Activated CD8-positive, alpha-beta T cell treated with anti-CD3 and anti-CD28 coated beads for 36 hours (primary cell): ENCODE measurements around the gene CMAS. TPM values are rescaled to one million over a fixed set of nuclear protein-coding genes. Genes with fewer than 3 reads are reported as not detected.

Source experiments
- ATAC-seq: fragments of 200-7000 bp; cut with Tn5 transposase; one replicate; pipeline ENCODE4 v1.10.0; 2021; ENCODE audit warnings: mild to moderate bottlenecking, moderate library complexity
- CTCF ChIA-PET: fragments of 350-600 bp; sonication (Branson Sonifier 250); formaldehyde crosslinking; loops from one replicate; lab custom pipeline; 2021; ENCODE audit warnings: antibody characterized with exemption; lab: Charles Lee
- POLR2A ChIA-PET: fragments of 350-600 bp; sonication (Branson Sonifier 250); formaldehyde crosslinking; loops from one replicate; lab custom pipeline; 2021; ENCODE audit warnings: antibody characterized with exemption; lab: Charles Lee
- DNase-seq: peaks from one replicate; pipeline ENCODE4 v3.0.0-alpha.2; 2020
- H3K27ac Mint-ChIP-seq: one replicate; pipeline ENCODE4 v1.8.0; 2021; ENCODE audit warnings: mild to moderate bottlenecking, mixed read lengths
- H3K27me3 Mint-ChIP-seq: one replicate; pipeline ENCODE4 v1.8.0; 2021; ENCODE audit warnings: mixed read lengths
- H3K36me3 Mint-ChIP-seq: one replicate; pipeline ENCODE4 v1.8.0; 2021; ENCODE audit warnings: low read depth, mixed read lengths
- H3K4me1 Mint-ChIP-seq: one replicate; pipeline ENCODE4 v1.8.0; 2021; ENCODE audit warnings: low read depth, mixed read lengths
- H3K4me3 Mint-ChIP-seq: one replicate; pipeline ENCODE4 v1.8.0; 2021; ENCODE audit warnings: mild to moderate bottlenecking, moderate library complexity, mixed read lengths
- H3K9me3 Mint-ChIP-seq: one replicate; pipeline ENCODE4 v1.8.0; 2021; ENCODE audit warnings: mixed read lengths
- intact Hi-C: fragments of 100-400 bp; cut with micrococcal nuclease; formaldehyde crosslinking; loops from one replicate; pipeline ENCODE4 v1.10.0; 2022
- total RNA-seq, 2 experiments: library from RNA; stranded (reverse); gene quantifications; one replicate each; pipeline ENCODE4 v1.2.3, GENCODE V29; 2021
- TF ChIP-seq, protein P1 (sequence below): fragments of 200-600 bp; IDR thresholded peaks from one replicate; pipeline ENCODE4 v1.8.0; 2022; ENCODE audit warnings: antibody characterized with exemption, mild to moderate bottlenecking

CMAS gene
- total RNA-seq, 2 experiments from 2014 or later = 33.8 to 35.6 TPM

DNA sequence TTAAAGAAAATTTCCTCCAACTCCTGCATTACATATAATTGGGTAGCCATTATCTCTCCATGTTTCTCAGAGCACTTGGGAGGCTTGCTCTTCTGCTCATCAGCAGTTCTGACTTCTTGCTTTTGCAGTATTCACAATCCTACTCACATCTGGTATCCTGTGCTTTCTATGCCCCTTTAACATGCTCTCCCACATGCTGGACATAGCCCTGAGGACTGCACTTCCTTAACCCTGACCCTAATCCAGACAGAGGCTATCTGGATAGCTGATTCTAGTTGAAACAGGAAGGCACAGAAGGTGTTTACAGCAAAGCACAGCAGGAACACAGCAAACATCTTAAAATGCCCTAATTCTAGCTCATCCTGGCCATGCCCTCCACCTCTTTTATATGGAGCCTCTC, 7.3 kb upstream of the CMAS start:
- H3K9me3 Mint-ChIP-seq = no peaks in the 10 kb centered on the region
- no peaks in the 10 kb centered on the region for H3K27me3 Mint-ChIP-seq
- ATAC-seq (no peak), DNase-seq (no peak)
- no peak overlapping the region for H3K27ac Mint-ChIP-seq
- ChIA-PET POLR2A (no interaction called here), CTCF (no interaction called here)
- intact Hi-C loops = no loop called here
- no peak overlapping the region for H3K4me3 Mint-ChIP-seq
- TF ChIP-seq, protein P1, sequence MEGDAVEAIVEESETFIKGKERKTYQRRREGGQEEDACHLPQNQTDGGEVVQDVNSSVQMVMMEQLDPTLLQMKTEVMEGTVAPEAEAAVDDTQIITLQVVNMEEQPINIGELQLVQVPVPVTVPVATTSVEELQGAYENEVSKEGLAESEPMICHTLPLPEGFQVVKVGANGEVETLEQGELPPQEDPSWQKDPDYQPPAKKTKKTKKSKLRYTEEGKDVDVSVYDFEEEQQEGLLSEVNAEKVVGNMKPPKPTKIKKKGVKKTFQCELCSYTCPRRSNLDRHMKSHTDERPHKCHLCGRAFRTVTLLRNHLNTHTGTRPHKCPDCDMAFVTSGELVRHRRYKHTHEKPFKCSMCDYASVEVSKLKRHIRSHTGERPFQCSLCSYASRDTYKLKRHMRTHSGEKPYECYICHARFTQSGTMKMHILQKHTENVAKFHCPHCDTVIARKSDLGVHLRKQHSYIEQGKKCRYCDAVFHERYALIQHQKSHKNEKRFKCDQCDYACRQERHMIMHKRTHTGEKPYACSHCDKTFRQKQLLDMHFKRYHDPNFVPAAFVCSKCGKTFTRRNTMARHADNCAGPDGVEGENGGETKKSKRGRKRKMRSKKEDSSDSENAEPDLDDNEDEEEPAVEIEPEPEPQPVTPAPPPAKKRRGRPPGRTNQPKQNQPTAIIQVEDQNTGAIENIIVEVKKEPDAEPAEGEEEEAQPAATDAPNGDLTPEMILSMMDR = no peak
- H3K36me3 Mint-ChIP-seq = no peaks in the 10 kb centered on the region
- H3K4me1 Mint-ChIP-seq = peaks cover 7% of the 10 kb centered on the region

DNA sequence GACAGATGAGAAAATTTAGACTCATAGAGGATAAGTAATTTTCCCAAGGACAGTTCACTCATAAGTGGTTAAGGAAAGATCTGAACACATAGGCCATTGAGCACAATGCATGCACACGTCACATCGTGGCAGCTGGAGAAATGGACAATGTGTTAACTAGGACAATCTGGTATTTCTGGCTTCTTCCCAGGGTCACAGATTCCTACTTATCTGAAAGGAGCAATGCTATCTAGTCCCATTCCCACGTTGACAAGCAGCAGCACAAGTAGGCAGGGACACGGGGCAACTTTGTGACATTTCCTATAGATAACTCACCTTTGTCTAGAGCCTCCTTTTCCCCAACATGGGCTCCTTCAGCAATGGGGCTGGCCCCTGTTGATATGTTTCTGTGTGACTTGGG, 6.7 kb upstream of the CMAS start:
- POLR2A ChIA-PET = no interaction called here
- Mint-ChIP-seq H3K36me3 (no peaks in the 10 kb centered on the region), H3K4me1 (peaks cover 7% of the 10 kb centered on the region), H3K27ac (no peak overlapping the region), H3K4me3 (no peak overlapping the region), H3K9me3 (no peaks in the 10 kb centered on the region), H3K27me3 (no peaks in the 10 kb centered on the region)
- TF ChIP-seq, protein P1 = no peak
- no peak for ATAC-seq
- intact Hi-C loops = no loop called here
- CTCF ChIA-PET = no interaction called here
- DNase-seq = no peak

DNA sequence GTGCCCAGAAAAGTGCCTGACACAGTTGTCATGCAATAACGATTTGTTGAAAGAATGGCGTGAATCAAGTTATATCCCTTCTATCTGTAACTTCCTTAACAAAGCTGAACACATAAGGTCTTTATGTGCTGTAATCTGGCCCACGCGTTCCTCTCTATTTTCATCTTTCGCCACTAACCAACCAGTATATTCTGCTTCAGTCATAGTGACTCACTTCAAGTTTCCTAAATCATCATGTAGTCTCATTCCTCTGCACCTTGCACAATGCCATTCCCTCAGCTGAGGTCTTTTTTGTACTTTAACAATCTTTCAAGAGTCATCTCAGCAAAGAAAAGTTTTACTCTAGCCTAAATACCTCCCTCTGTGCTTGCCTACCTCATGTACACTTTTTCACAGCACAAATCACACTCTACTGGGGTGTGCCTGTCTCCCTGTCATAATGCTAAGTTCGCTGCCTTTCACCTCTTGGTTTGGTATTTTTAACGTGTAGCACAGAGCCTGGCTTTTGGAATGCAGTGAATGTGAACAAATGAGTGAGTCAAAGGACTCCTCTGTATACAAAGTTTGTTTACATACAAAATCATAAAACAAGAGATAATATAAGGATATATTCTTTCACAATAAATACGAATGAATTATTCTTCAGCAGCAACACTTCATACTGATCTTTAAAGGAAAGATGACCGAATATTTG, 2.9 kb upstream of the CMAS start:
- no peak overlapping the region for H3K27ac Mint-ChIP-seq
- ATAC-seq (no peak), DNase-seq (no peak)
- H3K27me3 Mint-ChIP-seq = no peaks in the 10 kb centered on the region
- H3K36me3 Mint-ChIP-seq = no peaks in the 10 kb centered on the region
- TF ChIP-seq, protein P1 = no peak
- H3K4me1 Mint-ChIP-seq = peaks cover 18% of the 10 kb centered on the region
- H3K9me3 Mint-ChIP-seq = no peaks in the 10 kb centered on the region
- ChIA-PET POLR2A (interaction anchor here (0.6 kb wide), 1 partner anchor 1024 kb away, joined by 3 read pairs; no protein-coding TSS in a partner anchor), CTCF (interaction anchor here (1.2 kb wide), 1 partner anchor 10 kb away, joined by 3 read pairs; no protein-coding TSS in a partner anchor)
- H3K4me3 Mint-ChIP-seq = no peak overlapping the region
- intact Hi-C loops = no loop called here

DNA sequence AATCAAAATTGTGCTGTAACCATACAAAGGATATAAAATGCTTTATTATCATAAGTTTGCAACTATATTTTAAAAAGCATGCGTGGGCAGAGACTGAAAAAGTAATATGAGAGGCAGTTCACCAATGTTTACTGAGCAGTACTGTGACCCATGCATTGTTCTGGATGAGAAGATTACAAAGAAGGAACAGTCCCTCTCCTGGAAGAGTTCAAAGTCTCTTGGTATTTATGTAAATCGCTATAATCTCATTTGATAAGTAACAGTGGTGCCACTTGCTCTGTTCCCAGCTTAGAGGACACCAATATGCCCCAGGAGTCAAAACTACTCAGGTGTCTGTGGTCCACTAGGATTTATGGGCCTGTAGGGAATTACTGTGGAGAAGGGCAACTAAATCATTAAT, 2.1 kb upstream of the CMAS start:
- DNase-seq (no peak), ATAC-seq (no peak)
- CTCF ChIA-PET = no interaction called here
- H3K9me3 Mint-ChIP-seq = no peaks in the 10 kb centered on the region
- TF ChIP-seq, protein P1 = no peak
- POLR2A ChIA-PET = no interaction called here
- no peaks in the 10 kb centered on the region for H3K27me3 Mint-ChIP-seq
- no peak overlapping the region for H3K27ac Mint-ChIP-seq
- H3K4me1 Mint-ChIP-seq = peaks cover 23% of the 10 kb centered on the region
- intact Hi-C loops = no loop called here
- no peaks in the 10 kb centered on the region for H3K36me3 Mint-ChIP-seq
- H3K4me3 Mint-ChIP-seq = no peak overlapping the region

DNA sequence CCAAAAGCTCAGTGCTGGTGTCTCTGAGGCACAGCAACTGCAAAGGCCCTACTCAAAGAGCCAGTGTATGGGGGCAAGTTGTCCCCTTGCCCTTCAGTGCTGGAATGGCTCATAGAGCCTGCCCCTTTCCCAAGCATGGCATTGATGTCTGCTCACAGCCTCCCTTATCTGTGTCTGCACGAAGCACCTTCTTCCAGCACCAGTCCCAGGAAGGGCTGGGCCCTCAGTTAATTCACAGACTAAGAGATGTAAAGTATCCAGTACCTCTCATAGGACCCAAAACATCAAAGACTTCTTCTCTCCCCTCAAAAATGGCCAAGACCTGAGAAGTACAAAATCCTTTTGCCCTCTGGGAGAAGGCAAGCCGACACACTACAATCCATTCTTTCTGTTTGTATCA, 1.6 kb upstream of the CMAS start:
- intact Hi-C loops = no loop called here

More for the DNA sequence above, 1.6 kb upstream of the CMAS start:
- TF ChIP-seq, protein P1 = no peak
- Mint-ChIP-seq H3K4me1 (peaks cover 28% of the 10 kb centered on the region), H3K9me3 (no peaks in the 10 kb centered on the region), H3K27ac (no peak overlapping the region), H3K27me3 (no peaks in the 10 kb centered on the region), H3K36me3 (no peaks in the 10 kb centered on the region), H3K4me3 (no peak overlapping the region)
- DNase-seq (no peak), ATAC-seq (no peak)
- ChIA-PET POLR2A (no interaction called here), CTCF (no interaction called here)
